ENCODE results near the gene GBE1.

The GBE1 gene

DNA sequence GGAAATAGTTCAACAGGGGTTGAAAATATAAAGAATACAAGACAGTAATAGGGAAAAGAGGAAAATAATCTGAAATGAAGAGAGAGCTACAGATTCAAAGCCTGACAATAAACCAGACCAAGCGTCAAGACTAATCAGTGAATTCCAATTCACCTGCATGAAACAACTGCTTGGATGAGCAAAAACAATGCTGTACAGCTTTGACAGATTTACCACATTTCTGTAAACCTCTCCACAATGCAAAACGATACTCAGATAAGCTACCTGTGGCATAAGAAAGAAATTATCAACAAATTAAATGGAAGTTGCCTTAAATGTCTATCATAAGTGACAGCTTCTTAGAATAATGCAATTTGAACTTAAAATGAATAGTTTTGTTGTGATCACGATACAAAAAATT is 65.4 kb downstream of the GBE1 start:
- Mint-ChIP-seq H3K4me3 (no peak overlapping the region), H3K27me3 (no peaks in the 10 kb centered on the region), H3K4me1 (ENCODE audit: low read depth) (no peaks in the 10 kb centered on the region), H3K36me3 (ENCODE audit: low read depth) (peaks cover 20% of the 10 kb centered on the region), H3K9me3 (no peaks in the 10 kb centered on the region), H3K27ac (no peak overlapping the region)

DNA sequence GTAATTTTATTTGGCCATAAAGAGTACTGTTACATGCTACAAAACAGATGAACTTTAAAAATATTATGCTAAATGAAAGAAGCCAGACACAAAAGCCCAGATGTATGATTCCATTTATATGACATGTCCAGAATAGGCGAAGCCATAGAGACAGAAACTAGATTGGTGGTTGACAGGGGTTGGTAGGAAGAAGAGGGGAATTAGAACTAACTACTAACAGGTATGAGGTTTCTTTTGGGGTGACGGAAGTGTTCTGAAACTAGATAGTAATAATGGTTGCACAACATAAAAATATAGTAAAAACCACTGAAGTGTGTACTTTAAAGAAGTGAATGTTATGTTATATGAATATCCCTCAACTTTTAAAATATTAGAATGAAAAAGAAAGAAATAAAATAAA is 66.1 kb downstream of the GBE1 start:
- no peaks in the 10 kb centered on the region for H3K9me3 Mint-ChIP-seq
- H3K27me3 Mint-ChIP-seq = no peaks in the 10 kb centered on the region
- H3K36me3 Mint-ChIP-seq (ENCODE audit: low read depth) = peaks cover 25% of the 10 kb centered on the region
- no peaks in the 10 kb centered on the region for H3K4me1 Mint-ChIP-seq (ENCODE audit: low read depth)
- H3K27ac Mint-ChIP-seq = no peak overlapping the region
- no peak overlapping the region for H3K4me3 Mint-ChIP-seq

DNA sequence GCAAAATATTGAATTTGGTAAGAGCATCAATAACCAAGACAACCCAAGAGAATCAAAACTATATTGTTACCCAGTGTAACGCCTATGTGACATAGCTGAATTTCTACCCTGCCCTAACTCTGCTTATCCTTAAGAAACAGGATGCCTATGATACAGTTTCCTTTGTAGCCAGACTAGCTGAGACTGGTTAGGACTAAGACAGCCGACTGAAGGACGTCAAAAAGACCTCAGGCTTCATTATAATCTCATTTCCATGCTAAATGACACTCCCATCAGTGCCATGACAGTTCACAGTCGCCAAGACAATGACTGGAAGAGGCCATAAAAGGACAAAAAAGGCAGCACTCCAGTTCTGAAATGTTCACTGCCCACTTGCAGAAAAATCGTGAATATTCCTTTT is 66.8 kb downstream of the GBE1 start:
- Mint-ChIP-seq H3K9me3 (no peaks in the 10 kb centered on the region), H3K27ac (no peak overlapping the region), H3K36me3 (ENCODE audit: low read depth) (peaks cover 26% of the 10 kb centered on the region)

DNA sequence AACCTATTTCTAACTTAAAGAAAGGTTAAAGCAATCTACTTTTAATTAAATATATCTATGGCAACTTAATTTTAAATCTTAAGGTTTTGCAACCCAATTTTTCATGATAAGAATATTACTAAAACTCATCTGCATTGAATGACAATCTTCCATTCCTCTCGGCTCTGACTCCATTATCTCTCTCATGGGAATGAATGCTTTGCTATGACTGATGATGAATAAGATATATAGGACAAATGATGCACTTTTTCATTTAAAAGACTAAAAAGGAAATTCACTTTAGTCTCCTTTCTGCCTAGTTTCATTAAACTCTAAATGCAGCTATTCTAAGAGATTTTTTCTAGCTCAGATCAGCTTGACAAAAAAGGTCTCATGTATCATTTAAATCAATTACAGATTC is 68.7 kb downstream of the GBE1 start:
- H3K27me3 Mint-ChIP-seq = no peaks in the 10 kb centered on the region

More for the DNA sequence above, 66.8 kb downstream of the GBE1 start:
- no peak overlapping the region for H3K4me3 Mint-ChIP-seq
- H3K27me3 Mint-ChIP-seq = no peaks in the 10 kb centered on the region
- H3K4me1 Mint-ChIP-seq (ENCODE audit: low read depth) = no peaks in the 10 kb centered on the region

DNA sequence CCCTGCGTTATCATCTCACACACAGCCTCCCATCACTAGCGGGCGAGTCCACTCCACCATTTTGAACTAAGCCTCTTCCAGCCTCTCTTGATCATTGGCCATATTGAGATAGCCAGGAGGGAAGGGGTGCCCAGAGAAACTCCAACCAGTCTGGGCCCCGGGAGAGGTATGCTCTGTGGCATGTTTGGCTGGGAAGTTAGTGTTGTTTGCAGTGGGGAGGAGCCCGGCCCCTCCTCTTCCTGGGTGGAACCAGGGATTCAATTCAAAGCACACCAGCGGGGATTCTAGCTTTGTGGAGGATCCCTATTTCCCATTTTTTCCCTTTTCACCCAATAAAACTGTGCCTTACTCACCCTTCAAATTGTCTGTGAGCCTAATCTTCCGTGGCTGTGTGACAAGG is 71.8 kb downstream of the GBE1 start:
- H3K27me3 Mint-ChIP-seq = no peaks in the 10 kb centered on the region
- no peak overlapping the region for H3K27ac Mint-ChIP-seq
- H3K4me1 Mint-ChIP-seq (ENCODE audit: low read depth) = no peaks in the 10 kb centered on the region
- H3K4me3 Mint-ChIP-seq = no peak overlapping the region
- H3K9me3 Mint-ChIP-seq = no peaks in the 10 kb centered on the region
- peaks cover 39% of the 10 kb centered on the region for H3K36me3 Mint-ChIP-seq (ENCODE audit: low read depth)

More for the DNA sequence above, 68.7 kb downstream of the GBE1 start:
- Mint-ChIP-seq H3K4me3 (no peak overlapping the region), H3K36me3 (ENCODE audit: low read depth) (peaks cover 21% of the 10 kb centered on the region), H3K27ac (no peak overlapping the region), H3K9me3 (no peaks in the 10 kb centered on the region), H3K4me1 (ENCODE audit: low read depth) (no peaks in the 10 kb centered on the region)

DNA sequence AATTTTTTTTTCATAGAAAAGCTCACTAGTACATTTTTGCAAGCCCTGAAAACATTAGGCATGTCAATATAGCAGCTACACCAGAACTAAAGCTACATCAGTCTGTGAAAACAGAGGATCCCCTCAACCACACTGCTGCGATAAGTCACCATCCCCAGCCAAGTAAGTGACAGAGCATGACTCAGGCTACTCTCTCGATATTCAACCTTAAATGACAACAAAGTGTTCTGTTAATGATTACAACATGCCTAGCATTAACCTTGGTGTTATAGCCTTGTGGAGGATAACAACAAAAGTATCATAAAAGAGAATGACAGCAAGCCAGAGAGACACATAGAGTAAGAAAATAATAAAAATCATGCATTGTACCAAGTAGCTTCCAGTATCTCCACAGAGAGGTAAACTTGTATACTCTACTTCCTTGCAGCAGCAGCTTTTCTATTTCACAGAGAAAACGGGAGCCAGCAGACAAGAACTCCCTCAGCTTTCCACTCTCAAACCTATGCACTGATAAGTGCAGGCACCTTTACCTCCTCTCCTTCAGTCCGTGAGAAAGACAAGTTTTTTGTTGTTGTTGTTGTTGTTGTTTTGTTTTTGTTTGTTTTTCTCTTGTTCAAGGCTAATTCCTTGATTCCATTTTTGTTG is 76.6 kb downstream of the GBE1 start:
- Mint-ChIP-seq H3K4me1 (ENCODE audit: low read depth) (no peaks in the 10 kb centered on the region), H3K27me3 (no peaks in the 10 kb centered on the region), H3K36me3 (ENCODE audit: low read depth) (peaks cover 52% of the 10 kb centered on the region), H3K9me3 (no peaks in the 10 kb centered on the region), H3K4me3 (no peak overlapping the region), H3K27ac (no peak overlapping the region)

DNA sequence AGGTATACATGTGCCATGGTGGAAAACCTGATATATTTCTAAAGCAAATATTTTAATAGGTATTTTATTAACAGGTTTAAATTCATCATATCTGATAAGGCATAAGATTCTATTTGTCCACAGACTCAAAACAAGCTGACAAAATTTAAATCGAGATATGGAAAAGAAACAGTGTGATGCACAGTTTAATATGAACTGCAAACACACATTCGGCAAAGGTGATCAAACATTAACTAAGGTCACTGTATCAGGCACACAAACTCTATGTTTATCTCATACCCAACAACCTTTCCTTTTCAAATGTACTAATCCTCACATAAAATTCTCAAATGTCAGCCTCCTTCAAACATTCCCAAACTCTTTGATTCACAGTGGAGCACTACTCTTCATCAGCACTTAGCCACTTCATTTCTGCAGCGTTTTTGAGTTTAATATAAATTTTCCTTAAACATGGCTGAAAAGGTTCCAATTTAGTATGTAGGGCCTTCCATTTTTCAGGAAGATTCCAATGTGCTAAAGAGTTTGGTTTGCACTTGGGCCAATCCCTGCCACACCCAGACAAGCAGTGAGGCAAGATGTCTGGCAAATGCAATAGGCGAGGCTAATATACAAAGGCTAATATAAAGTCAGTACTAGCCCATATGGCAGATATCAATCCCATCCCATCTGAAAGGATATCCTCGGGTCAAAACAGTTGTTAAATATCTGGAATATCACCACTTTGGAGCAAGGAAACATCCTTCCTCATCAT is 84.6 kb downstream of the GBE1 start:
- no peaks in the 10 kb centered on the region for H3K9me3 Mint-ChIP-seq
- H3K4me3 Mint-ChIP-seq = no peak overlapping the region

DNA sequence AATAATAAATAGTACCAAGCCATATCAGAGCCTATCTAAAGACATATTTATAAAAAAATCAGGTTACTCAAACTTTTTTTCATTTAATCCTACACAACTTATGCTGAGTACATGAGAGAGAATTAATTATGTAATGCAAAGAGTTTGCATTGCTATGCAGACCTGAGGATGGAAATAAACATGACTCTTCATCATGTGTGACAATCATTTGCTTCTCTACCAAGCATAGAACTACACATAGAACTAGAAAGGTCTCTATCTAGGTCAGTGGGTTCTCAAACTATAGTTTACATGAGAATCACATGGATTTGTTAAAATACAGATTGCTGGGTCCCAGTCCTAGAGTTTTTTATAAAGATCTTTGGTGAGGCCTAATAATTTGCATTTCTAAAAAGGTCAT is 86.8 kb downstream of the GBE1 start:
- Mint-ChIP-seq H3K27me3 (no peaks in the 10 kb centered on the region), H3K4me3 (no peak overlapping the region)

More for the DNA sequence above, 84.6 kb downstream of the GBE1 start:
- Mint-ChIP-seq H3K4me1 (ENCODE audit: low read depth) (no peaks in the 10 kb centered on the region), H3K27me3 (no peaks in the 10 kb centered on the region), H3K27ac (no peak overlapping the region), H3K36me3 (ENCODE audit: low read depth) (peaks cover 19% of the 10 kb centered on the region)

DNA sequence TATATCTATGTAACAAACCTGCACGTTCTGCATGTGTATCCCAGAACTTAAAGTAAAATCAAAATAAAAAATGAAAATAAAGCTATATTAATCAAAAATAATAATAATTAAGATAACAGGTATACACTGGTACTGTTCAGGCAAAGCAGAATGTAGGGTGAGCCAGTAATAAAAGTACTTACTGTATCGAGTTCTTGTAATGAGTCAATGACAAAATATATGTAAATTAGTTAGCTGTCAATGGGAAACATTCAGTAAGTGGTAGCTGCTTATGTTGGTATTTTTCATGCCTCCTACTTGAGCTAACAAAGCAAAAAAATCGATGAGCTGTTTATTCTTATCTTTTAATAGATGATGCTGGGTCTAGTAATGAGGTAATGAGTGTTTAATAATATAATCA is 93.2 kb downstream of the GBE1 start:
- Mint-ChIP-seq H3K9me3 (no peaks in the 10 kb centered on the region), H3K36me3 (ENCODE audit: low read depth) (peaks cover 8% of the 10 kb centered on the region), H3K4me3 (no peak overlapping the region), H3K4me1 (ENCODE audit: low read depth) (no peaks in the 10 kb centered on the region), H3K27ac (no peak overlapping the region), H3K27me3 (no peaks in the 10 kb centered on the region)

More for the DNA sequence above, 86.8 kb downstream of the GBE1 start:
- H3K4me1 Mint-ChIP-seq (ENCODE audit: low read depth) = no peaks in the 10 kb centered on the region
- H3K36me3 Mint-ChIP-seq (ENCODE audit: low read depth) = peaks cover 12% of the 10 kb centered on the region
- no peaks in the 10 kb centered on the region for H3K9me3 Mint-ChIP-seq
- no peak overlapping the region for H3K27ac Mint-ChIP-seq

DNA sequence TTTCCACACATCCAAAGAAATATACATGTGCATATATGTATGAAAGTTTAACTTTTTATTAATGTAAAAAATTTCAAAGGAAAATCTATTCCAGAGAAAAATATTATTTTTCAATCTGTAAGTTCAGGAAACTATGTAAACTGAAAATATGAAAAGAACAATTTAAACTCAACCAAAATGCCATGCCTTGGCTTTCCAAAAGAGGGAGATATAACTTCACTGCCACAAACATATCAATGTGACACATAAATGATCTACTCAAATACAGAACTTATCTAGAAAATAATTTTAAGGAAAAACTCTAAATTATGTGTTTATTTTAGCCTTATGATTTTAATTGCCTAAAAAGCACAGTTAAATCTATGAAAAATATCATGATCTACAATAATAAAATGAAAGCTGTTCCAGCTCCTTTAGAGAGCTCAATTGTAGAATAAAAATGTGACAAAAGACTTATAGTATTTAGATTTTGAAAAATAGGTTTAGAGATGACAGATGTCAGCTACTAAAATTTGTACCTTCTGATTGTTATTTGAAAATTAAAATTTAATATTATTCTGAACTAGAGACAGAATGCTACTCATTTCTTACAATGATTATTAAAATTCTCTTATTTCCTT is 94.8 kb downstream of the GBE1 start:
- no peaks in the 10 kb centered on the region for H3K27me3 Mint-ChIP-seq
- H3K36me3 Mint-ChIP-seq (ENCODE audit: low read depth) = peaks cover 8% of the 10 kb centered on the region
- no peak overlapping the region for H3K4me3 Mint-ChIP-seq
- no peak overlapping the region for H3K27ac Mint-ChIP-seq
- no peaks in the 10 kb centered on the region for H3K9me3 Mint-ChIP-seq
- H3K4me1 Mint-ChIP-seq (ENCODE audit: low read depth) = no peaks in the 10 kb centered on the region

DNA sequence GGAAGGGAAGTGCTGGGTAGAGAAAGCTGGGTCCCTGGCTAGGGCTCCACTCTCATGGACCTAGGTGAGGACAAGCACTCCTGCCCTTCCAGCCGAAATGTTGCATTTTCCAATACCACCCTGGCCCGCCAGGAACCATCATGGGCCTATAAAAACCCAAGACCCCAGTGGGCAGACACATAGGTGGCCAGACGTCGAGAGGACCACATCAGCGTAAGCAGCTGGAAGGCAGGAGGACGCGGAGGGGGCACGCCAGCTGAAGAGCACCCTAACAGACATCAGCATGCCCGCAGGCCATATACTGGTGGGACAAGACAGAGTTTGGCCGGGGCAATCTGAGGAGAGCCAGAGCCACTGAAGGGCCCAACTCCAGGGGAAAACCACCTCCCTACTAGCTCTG is 98.3 kb downstream of the GBE1 start:
- no peaks in the 10 kb centered on the region for H3K4me1 Mint-ChIP-seq (ENCODE audit: low read depth)
- H3K9me3 Mint-ChIP-seq = no peaks in the 10 kb centered on the region
- H3K27me3 Mint-ChIP-seq = no peaks in the 10 kb centered on the region
- no peaks in the 10 kb centered on the region for H3K36me3 Mint-ChIP-seq (ENCODE audit: low read depth)
- no peak overlapping the region for H3K27ac Mint-ChIP-seq
- no peak overlapping the region for H3K4me3 Mint-ChIP-seq

DNA sequence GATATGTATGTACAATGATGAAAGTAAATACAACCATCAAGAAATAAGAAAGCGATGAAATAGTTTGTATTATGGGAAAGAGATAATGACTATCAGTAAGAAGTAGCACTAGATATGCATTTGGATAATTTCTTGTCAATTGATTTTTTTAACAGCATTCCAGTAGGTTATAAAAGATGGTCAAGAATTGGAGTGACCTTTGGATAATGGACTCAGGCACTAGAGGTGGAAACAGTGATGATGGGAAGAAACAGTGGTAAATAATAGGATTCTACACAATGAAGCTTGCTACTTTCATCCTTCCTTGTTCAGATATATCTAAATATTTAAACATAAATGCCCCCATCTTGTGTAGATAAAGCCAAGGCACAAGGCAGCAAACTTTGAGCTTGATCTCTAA is 101.4 kb downstream of the GBE1 start:
- H3K9me3 Mint-ChIP-seq = no peaks in the 10 kb centered on the region
- H3K36me3 Mint-ChIP-seq (ENCODE audit: low read depth) = no peaks in the 10 kb centered on the region
- H3K4me3 Mint-ChIP-seq = no peak overlapping the region
- H3K27ac Mint-ChIP-seq = no peak overlapping the region
- no peaks in the 10 kb centered on the region for H3K4me1 Mint-ChIP-seq (ENCODE audit: low read depth)
- H3K27me3 Mint-ChIP-seq = no peaks in the 10 kb centered on the region

DNA sequence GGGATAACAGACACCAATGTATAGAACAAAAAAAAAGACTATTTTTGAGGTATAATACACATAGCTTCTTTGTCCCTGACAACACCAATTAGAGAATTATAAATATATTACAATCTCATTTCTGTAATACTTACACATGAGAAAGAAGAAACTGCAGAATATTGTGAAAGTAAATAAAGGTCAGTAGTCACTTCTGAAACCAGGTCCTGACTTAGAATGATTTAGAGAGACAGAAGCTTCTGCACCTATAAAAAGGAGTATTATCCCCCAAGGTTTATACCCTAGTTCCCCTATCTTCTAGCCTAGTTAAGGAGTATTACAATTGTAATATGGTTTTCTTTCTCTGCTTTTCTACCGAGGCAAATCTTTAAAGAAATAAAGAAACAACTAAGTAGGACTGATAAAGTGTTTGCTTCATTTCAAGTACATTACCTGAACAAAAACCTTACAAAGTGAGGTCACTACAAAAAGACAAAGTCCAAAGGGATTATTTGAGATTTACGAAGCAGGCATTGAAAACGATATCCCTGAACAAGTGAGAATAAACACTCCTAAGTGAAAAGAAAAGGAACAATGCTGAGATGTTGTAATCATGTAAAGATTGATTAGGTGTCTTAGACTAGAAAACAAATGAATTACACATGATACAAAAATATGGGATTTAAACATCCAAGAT is 103.0 kb downstream of the GBE1 start:
- no peaks in the 10 kb centered on the region for H3K27me3 Mint-ChIP-seq
- H3K4me1 Mint-ChIP-seq (ENCODE audit: low read depth) = no peaks in the 10 kb centered on the region
- H3K36me3 Mint-ChIP-seq (ENCODE audit: low read depth) = peaks cover 4% of the 10 kb centered on the region
- no peak overlapping the region for H3K27ac Mint-ChIP-seq
- H3K4me3 Mint-ChIP-seq = no peak overlapping the region
- H3K9me3 Mint-ChIP-seq = no peaks in the 10 kb centered on the region

DNA sequence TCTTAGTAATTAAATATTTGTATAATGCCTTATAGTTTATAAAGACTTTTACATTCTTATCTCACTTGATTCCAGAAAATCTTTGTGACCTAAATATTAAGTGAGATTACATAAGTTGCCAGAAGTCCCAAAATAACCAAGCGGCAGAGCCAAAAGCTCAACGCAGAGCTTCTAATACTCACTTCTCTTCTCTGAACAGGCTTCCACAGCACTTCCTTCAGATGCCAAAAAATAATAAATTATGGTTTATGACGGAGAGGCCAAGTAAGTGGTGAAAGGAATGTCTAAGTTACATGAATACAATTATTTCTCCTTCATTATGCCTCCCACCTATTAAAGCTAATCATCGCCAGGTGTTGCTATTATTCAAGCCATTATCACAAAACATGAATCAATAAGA is 110.3 kb downstream of the GBE1 start:
- Mint-ChIP-seq H3K36me3 (ENCODE audit: low read depth) (peaks cover 13% of the 10 kb centered on the region), H3K27me3 (no peaks in the 10 kb centered on the region), H3K4me3 (no peak overlapping the region), H3K27ac (no peak overlapping the region), H3K9me3 (no peaks in the 10 kb centered on the region), H3K4me1 (ENCODE audit: low read depth) (no peaks in the 10 kb centered on the region)

DNA sequence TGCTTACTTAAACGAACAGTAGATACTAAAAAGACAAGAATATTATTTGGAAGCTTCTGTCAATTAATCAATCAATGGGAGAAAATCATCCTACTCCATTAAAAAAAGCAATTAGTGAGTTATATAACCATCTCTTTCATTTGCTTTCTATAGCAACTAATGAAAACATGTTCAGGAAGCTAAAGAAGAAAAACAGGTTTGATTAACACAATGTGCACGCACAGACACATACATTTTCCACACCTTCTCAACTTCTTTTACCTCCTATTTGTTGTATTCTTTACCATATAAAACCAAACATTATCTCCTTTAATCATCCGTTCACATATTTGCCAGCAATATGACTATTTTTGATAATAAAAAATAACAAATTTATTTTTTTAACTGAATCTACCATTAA is 111.3 kb downstream of the GBE1 start:
- no peaks in the 10 kb centered on the region for H3K9me3 Mint-ChIP-seq
- no peak overlapping the region for H3K27ac Mint-ChIP-seq
- H3K4me1 Mint-ChIP-seq (ENCODE audit: low read depth) = no peaks in the 10 kb centered on the region
- H3K4me3 Mint-ChIP-seq = no peak overlapping the region
- H3K36me3 Mint-ChIP-seq (ENCODE audit: low read depth) = peaks cover 13% of the 10 kb centered on the region
- H3K27me3 Mint-ChIP-seq = no peaks in the 10 kb centered on the region
